Esophagus muscularis mucosa (tissue), 4 donors: ENCODE data around the gene UBE2G1.

Experiments used
- CTCF ChIP-seq, 3 experiments: fragments of 200-600 bp in 2 of 3; fragments of 450-650 bp in 1 of 3; sonication (generic) in 2 of 3; IDR thresholded peaks; one replicate each; pipeline ENCODE4 v1.5.1; 2017 to 2019; ENCODE audit warnings: antibody characterized with exemption in 3 of 3, mild to moderate bottlenecking in 2 of 3, moderate library complexity in 1 of 3
- EP300 ChIP-seq: sonication (generic); formaldehyde crosslinking; IDR thresholded peaks from one replicate; pipeline ENCODE4 v1.6.1; 2017; ENCODE audit warnings: antibody characterized with exemption
- POLR2A ChIP-seq: fragments of 450-650 bp; IDR thresholded peaks from one replicate; pipeline ENCODE4 v1.6.1; 2017; ENCODE audit warnings: antibody characterized with exemption, moderate library complexity, mild to moderate bottlenecking, low read depth
- POLR2AphosphoS5 ChIP-seq, 2 donors: sonication (generic); formaldehyde crosslinking; IDR thresholded peaks; one replicate each; pipeline ENCODE4 v1.6.1; 2017; ENCODE audit warnings: antibody characterized with exemption in 2 of 2

- no peak for TF ChIP-seq CTCF (IDR thresholded peaks at IDR 0.05)
- TF ChIP-seq POLR2AphosphoS5 (IDR thresholded peaks at IDR 0.05) = no peak
- no peak for TF ChIP-seq POLR2A
- TF ChIP-seq EP300 = no peak
Measured at GRCh38 chr17:4317610-4318009, 48.9 kb downstream of the UBE2G1 start.
